Mesothelial cell of epicardium (in vitro differentiated cells): ENCODE measurements around the gene BBS4. TPM values are rescaled to one million over a fixed set of nuclear protein-coding genes. Genes with fewer than 3 reads are reported as not detected.

Experiments
- DNase-seq, 2 experiments: peaks; one replicate each; pipeline ENCODE4 v3.0.0; 2021; ENCODE audit warnings: low spot score in 2 of 2; ENCODE audit not compliant: unreplicated experiment in 2 of 2
- H3K27ac Mint-ChIP-seq: 2 replicates; pipeline ENCODE4 v1.8.0; 2021; ENCODE audit warnings: mixed read lengths
- H3K27me3 Mint-ChIP-seq: 2 replicates; pipeline ENCODE4 v1.8.0; 2021; ENCODE audit warnings: low read depth, mixed read lengths
- H3K36me3 Mint-ChIP-seq: 2 replicates; pipeline ENCODE4 v1.8.0; 2021; ENCODE audit warnings: mixed read lengths
- H3K4me1 Mint-ChIP-seq: 2 replicates; pipeline ENCODE4 v1.8.0; 2021; ENCODE audit warnings: mixed read lengths
- H3K4me3 Mint-ChIP-seq: 2 replicates; pipeline ENCODE4 v1.8.0; 2021; ENCODE audit warnings: mild to moderate bottlenecking, moderate library complexity, mixed read lengths
- H3K9me3 Mint-ChIP-seq: 2 replicates; pipeline ENCODE4 v1.8.0; 2021; ENCODE audit warnings: mixed read lengths
- total RNA-seq: library from RNA; stranded (reverse); gene quantifications from 3 replicates; pipeline ENCODE4 v1.2.1, GENCODE V29; 2021
- TF ChIP-seq, protein P1 (sequence below): fragments of 200-600 bp; sonication (generic); IDR thresholded peaks from one replicate; pipeline ENCODE4 v1.5.0; 2021; ENCODE audit warnings: antibody characterized with exemption; ENCODE audit not compliant: unreplicated experiment

BBS4 gene
- total RNA-seq, 1 donor from 2014 or later, result 33.5 TPM

GRCh38 chr15:72783004-72783639 is 97.1 kb downstream of the BBS4 start:
- TF ChIP-seq, protein P1, sequence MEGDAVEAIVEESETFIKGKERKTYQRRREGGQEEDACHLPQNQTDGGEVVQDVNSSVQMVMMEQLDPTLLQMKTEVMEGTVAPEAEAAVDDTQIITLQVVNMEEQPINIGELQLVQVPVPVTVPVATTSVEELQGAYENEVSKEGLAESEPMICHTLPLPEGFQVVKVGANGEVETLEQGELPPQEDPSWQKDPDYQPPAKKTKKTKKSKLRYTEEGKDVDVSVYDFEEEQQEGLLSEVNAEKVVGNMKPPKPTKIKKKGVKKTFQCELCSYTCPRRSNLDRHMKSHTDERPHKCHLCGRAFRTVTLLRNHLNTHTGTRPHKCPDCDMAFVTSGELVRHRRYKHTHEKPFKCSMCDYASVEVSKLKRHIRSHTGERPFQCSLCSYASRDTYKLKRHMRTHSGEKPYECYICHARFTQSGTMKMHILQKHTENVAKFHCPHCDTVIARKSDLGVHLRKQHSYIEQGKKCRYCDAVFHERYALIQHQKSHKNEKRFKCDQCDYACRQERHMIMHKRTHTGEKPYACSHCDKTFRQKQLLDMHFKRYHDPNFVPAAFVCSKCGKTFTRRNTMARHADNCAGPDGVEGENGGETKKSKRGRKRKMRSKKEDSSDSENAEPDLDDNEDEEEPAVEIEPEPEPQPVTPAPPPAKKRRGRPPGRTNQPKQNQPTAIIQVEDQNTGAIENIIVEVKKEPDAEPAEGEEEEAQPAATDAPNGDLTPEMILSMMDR, result no peak

DNA sequence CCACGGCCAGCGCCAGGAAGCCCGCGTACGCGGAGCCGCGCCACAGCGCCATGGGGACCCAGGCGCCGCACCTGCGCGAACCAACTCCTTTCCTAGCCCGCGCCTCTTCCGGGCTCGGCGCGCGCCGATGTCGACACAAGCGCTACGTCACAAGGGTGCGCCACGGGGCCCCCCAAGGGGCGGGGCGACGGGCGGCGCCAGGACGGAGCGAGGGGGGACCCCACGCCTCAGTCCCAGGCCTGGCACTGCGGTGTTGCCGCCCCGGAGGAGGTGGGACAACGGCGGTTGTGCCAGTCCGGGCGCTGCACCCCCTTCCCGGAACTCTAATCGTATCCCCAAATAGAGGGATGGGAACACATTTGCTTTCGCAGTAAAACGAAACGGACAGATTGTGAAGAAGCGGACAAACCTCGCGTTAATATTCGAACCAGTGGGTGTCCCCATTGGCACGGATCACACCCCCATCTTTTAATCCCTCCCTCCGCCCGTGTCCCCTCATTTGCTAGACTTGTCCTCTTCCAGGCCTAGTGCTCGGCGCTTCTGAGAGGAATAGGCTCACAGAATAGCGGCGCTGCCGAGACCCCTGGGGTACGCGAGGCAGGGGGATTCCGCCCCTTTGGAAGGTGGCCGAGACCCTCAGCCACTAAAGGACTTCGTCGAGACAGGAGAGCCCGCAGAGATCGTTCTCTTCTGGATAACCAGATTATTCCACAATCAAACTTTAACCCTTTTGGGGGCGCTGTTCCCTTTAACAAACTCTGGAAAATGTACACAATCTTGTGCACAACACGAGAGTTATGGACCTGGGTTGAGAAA is 97.8 kb downstream of the BBS4 start, which contains the start of gene ADPGK:
Gene ADPGK, minus strand, starts transcription at position 119 of the 816 bp plus-strand sequence. Its CDS starts 67 bp downstream, at position 52.
- peak within 1 kb of the TSS; percentile 92 for H3K4me3 Mint-ChIP-seq
- no peaks in the 10 kb centered on the region for H3K36me3 Mint-ChIP-seq
- TF ChIP-seq, protein P1, result peak; percentile 78
- H3K9me3 Mint-ChIP-seq, result no peaks in the 10 kb centered on the region
- H3K27ac Mint-ChIP-seq, result peak within 1 kb of the TSS; percentile 98
- peaks cover 20% of the 10 kb centered on the region for H3K4me1 Mint-ChIP-seq
- peak; percentile 91 to 99 for DNase-seq
- H3K27me3 Mint-ChIP-seq, result peaks cover 5% of the 10 kb centered on the region

More at GRCh38 chr15:72783004-72783639, 97.1 kb downstream of the BBS4 start:
- no peaks in the 10 kb centered on the region for H3K36me3 Mint-ChIP-seq
- no peaks in the 10 kb centered on the region for H3K27me3 Mint-ChIP-seq
- no peaks in the 10 kb centered on the region for H3K9me3 Mint-ChIP-seq
- peaks cover 20% of the 10 kb centered on the region for H3K4me1 Mint-ChIP-seq
- H3K27ac Mint-ChIP-seq, result peak overlapping the region; percentile 98
- H3K4me3 Mint-ChIP-seq, result peak overlapping the region; percentile 92
- DNase-seq, result no peak

- H3K27ac Mint-ChIP-seq, result peak overlapping the region; percentile 98
- H3K27me3 Mint-ChIP-seq, result peaks cover 6% of the 10 kb centered on the region
- no peaks in the 10 kb centered on the region for H3K36me3 Mint-ChIP-seq
- TF ChIP-seq, protein P1, result peak; percentile 10
- no peaks in the 10 kb centered on the region for H3K9me3 Mint-ChIP-seq
- H3K4me1 Mint-ChIP-seq, result peaks cover 20% of the 10 kb centered on the region
- DNase-seq, result no peak
- H3K4me3 Mint-ChIP-seq, result peak overlapping the region; percentile 92
Measured at GRCh38 chr15:72784456-72784876, 98.5 kb downstream of the BBS4 start.

DNA sequence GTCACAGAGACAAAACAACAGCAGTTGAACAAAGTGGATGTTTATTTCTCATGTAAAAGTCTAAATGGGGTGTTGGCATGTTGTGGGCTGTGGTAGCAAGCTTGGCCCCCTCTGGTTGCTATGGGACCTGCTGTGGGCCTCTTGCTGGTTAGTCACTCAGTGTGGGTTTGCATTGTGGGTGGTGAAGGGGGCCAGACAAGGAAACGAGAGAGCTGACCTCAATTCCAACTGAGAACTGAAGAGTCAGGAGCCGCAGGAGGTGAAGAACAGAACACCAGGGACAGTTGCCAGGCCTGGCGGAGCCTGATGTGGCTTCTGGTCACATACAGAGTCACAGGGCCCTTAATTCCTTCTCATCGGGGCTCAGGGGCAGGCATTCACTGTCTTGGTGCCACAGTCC is 99.4 kb downstream of the BBS4 start:
- Mint-ChIP-seq H3K4me3 (no peak overlapping the region), H3K27ac (peak overlapping the region; percentile 17), H3K9me3 (no peaks in the 10 kb centered on the region), H3K27me3 (peaks cover 13% of the 10 kb centered on the region), H3K4me1 (peaks cover 20% of the 10 kb centered on the region), H3K36me3 (no peaks in the 10 kb centered on the region)
- TF ChIP-seq, protein P1, result no peak
- DNase-seq, result no peak

DNA sequence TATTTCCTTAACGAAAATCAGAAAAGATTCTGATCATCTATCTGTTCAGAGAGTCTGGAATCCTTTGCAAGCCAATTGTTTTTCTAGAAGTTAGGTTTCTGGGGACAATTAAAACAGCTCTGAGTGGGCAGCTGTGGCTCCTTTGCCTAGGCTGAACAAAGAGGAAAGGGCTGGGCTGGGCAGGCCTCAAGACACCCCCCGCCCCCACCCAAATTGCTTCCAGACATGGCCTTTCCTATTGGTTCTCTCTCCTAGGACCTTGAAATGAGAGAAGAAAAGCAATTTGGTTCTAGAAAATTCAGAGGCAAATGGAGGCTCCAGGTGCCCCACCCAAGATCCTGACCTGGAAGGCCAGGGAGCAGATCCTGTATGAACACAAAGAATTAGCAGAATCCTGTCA is 99.8 kb downstream of the BBS4 start:
- TF ChIP-seq, protein P1, result no peak
- Mint-ChIP-seq H3K27me3 (peaks cover 17% of the 10 kb centered on the region), H3K9me3 (no peaks in the 10 kb centered on the region), H3K36me3 (no peaks in the 10 kb centered on the region), H3K4me3 (no peak overlapping the region), H3K27ac (no peak overlapping the region), H3K4me1 (peaks cover 20% of the 10 kb centered on the region)
- no peak for DNase-seq
